ENCODE data around the gene CYP17A1.
A peak's percentile ranks its signal among the peaks of the same experiment; 100 is the strongest.

DNA sequence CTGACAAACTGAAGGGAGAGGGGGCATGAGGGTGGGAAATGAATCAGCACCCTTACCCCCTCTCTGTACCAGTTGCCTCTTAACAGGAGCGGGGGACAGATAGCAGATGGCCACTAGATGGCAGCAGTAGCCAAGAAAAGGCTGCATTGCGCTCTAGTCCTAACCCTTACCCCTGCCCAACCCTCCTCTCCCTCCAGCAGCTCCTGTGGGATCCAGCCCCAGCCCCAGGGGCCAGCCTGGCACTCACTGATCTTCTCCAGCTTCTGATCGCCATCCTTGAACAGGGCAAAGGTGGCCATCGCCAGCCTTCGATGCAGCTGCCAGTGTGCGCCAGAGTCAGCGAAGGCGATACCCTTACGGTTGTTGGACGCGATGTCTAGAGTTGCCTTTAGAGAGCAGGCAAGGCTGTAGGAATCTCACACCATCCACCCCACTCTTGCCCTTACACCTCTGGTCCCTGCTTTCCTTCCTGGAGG lies 2.2 kb downstream of the CYP17A1 start:
- TF ChIP-seq, protein P1, sequence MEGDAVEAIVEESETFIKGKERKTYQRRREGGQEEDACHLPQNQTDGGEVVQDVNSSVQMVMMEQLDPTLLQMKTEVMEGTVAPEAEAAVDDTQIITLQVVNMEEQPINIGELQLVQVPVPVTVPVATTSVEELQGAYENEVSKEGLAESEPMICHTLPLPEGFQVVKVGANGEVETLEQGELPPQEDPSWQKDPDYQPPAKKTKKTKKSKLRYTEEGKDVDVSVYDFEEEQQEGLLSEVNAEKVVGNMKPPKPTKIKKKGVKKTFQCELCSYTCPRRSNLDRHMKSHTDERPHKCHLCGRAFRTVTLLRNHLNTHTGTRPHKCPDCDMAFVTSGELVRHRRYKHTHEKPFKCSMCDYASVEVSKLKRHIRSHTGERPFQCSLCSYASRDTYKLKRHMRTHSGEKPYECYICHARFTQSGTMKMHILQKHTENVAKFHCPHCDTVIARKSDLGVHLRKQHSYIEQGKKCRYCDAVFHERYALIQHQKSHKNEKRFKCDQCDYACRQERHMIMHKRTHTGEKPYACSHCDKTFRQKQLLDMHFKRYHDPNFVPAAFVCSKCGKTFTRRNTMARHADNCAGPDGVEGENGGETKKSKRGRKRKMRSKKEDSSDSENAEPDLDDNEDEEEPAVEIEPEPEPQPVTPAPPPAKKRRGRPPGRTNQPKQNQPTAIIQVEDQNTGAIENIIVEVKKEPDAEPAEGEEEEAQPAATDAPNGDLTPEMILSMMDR (IDR thresholded peaks at IDR 0.05), result peak; percentile 37 to 90 (median 85)
- TF ChIP-seq POLR2A (IDR thresholded peaks at IDR 0.05), result no peak
